ENCODE data around the gene COX6A1.
"Not testable (repeated sequence)": the region's sequence is repeated elsewhere in the genome, so short reads cannot be mapped to it uniquely, and the experiment has no call there.

Gene COX6A1

DNA sequence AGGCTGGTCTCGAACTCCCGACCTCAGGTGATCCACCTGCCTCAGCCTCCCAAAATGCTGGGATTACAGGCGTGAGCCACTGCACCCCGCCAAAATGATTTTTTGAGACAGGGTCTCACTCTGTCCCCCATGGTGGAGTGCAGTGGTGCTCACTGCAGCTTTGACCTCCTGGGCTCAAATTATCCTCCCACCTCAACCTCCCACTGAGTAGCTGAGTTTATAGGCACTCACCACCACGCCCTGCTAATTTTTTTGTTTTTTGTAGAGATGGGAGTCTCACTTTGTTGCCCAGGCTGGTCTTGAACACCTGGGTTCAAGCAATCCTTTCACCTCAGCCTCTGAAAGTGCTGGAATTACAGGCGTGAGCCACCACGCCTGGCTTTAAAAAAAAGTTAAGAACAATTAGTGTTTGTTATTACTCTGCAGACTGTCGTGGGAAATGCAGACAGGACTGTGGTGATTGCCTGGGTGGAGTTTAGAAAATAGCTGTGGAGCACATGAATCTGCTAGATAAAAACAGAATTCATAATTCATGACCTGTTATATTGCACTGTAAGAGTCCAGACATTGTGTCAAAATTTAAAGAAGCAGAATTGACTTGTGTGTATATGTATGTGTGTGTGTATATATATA lies 9.2 kb upstream of the COX6A1 start:
- DNase-seq = no peak

DNA sequence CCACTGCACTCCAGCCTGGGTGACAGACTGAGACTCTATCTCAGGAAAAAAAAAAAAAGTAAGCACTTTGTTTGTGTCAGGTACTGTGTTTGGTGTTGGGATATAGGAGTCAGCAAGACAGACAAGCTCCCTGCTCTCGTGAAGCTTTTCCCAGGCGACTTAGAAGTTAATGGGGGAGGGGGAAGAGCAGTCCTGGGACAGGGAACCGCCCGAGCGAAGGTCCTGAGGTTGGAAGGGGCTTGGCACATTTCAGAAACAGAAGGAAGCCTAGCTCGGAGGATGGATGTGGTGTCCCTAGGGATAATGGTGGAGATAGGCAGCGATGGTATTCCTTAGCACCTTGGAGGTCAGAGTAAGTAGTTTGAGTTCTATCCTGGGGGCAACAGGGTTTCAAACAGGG lies 8.5 kb upstream of the COX6A1 start:
- DNase-seq = no peak

DNA sequence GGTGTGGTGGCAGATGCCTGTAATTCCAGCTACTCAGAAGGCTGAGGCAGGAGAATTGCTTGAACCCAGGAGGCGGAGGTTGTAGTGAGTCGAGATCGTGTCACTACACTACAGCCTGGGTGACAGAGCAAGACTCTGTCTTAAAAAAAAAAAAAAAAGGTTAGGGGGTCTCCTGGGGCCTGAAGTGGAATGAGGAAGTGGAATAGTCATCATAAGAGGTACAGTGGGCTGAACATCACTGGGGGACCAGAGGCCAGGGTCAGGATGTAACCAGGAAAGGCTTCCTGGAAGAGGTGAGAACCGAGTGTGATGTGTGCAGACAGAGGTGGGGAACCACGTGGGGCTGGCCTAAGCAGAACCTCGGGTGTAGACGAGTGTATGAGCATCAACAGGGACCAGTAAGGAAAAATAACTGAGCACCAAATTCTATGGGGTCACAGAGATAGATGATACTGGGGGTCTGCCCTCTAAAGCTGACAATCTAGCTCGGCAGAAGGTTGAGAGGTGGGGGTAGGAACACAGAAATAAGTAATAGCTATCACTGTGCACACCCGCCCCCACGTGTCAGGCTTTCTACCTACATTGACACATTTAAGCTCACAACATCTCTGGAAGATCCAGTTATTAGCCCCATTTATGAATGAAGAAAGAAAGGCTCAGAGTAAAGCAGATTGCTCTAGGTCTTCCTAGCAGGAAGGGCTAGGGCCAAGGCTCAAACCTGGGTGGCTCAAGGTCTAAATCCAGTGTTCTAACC lies 5.0 kb upstream of the COX6A1 start:
- DNase-seq = no peak

DNA sequence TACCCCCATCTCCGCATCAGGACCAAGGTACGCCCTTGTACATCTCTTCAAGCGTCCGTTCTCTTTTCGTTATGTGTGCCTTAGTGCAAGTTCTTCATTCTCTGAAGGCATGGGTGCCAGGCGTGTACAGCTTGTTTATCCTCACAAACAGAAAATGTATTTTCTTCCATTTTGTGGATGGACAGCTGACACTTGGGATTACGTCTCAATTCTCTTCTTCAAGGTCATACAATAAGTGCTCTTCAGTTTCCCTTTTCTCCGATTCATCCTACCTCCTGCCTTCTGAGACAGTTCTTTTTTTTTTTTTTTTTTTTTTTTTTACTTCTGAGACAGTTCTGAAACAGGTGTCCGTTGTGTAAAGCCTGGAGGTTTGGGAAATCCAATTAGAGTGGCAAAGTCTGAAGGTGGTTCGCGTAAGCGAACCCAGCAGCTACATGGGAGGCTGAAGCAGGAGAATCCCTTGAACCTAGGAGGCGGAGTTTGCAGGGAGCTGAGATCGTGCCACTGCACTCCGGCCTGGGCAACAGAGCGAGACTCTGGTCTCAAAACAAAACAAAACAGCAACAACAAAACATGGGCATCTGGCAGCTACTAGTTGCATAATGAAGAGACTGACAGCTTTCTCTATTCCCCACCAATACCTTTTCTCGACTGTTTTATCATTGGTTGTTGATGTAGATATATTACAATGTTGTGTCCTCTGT lies 734 bp downstream of the COX6A1 start:
- DNase-seq = no peak

DNA sequence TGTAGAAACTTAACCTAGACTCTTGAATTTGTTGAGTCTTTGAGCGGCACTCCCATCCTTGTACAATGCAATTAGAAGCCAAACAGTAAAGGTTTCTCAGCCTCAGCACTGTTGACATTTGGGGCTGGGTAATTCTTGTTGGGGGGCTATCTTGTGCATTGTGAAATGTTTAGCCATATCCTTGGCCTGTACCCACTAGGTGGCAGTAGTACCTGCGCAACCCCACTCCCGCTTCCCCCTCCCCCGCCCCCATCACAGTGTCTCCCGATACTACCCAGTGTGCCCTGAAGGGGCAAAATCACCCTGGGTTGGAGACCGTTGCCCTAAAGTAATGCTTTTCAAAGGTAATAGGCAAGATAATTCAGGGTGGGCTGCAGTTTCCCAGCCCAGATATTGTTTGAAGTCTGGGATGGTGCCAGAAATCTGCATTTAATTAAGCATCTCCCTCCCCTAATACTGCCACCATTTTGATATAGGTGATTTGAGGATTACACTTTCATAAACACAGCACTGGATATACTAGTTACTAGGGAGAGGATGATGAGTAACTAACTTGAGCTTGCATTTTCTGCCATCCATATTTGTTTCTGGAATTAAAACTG lies 1.8 kb downstream of the COX6A1 start:
- peak; percentile 29 for DNase-seq

DNA sequence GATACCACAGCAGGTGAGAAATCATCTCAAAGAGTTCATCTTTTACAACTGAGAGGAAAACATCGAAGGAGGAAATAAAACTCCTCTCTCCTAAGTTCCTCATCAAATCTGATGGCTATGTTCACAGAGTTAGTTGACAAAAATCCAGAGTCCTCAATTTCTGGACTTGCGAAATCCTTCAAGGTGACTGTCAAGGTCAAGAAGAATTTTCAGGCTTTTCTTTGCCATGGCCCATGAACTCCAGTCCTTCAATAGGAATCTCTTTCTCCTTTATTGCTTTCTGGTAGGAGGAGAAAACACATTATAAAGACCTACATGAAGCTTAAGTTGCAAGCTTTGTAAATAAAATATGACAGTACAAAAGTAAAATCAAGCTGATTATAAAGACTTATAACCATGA lies 6.8 kb downstream of the COX6A1 start:
- no peak for DNase-seq

DNA sequence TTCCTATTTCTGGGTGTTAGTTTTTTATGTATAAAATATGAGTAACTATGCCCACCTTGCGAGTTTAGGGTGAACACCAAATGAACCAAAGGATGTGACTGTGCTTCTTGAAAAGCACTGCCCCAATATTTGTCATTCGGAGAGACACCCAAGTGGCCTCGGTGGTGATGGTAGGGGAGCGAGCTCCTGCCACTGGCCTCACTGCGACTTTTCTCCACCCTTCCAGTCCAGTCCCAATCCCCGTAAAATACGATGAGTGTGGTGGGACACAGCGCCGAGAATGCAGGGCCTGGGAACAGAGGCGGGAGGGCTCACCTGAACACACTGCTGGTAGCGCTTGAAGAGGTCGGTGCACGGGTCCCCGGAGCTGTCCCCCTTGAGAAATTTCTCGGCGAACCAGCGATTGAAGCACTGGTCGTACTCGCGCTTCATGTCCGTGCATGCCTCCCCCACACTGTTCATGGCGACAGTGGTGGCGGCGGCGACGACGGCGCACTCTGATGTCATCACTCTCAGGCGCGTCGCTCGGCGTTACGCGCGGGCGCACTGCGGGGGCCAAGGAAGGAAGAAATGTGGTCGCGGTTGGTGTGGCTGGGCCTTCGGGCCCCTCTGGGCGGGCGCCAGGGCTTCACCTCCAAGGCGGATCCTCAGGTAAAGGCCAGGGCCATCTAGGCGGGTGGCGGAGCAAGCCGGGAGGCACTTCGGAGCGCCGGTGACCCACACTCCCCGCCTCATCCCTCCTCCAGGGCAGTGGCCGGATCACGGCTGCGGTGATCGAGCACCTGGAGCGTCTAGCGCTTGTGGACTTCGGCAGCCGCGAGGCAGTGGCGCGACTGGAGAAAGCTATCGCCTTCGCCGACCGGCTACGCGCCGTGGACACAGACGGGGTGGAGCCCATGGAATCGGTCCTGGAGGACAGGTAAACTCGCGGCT lies 8.3 kb downstream of the COX6A1 start, which contains the start of the genes GATC and TRIAP1:
Gene GATC, plus strand, starts transcription at position 534 of the 933 bp plus-strand sequence. Its CDS starts 37 bp downstream, at position 571.
Gene TRIAP1, minus strand, starts transcription at position 474 of the 933 bp plus-strand sequence. Its CDS starts 12 bp downstream, at position 462.
- peak; percentile 77 for DNase-seq

DNA sequence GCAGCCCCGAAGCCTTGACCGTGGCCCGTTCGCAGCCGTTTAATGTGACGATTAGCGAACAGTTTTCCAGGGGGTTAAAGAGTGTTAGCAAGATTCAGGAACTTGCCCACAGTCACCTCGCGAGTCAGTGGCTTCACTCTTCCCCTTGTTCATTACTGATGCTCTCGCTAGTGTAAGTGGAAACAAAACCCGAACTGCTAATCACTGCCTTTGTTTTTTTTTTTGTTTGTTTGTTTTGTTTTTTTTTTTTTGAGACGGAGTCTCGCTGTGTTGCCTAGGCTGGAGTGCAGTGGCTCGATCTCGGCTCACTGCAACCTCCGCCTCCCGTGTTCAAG lies 8.9 kb downstream of the COX6A1 start:
- DNase-seq = not testable (repeated sequence)

DNA sequence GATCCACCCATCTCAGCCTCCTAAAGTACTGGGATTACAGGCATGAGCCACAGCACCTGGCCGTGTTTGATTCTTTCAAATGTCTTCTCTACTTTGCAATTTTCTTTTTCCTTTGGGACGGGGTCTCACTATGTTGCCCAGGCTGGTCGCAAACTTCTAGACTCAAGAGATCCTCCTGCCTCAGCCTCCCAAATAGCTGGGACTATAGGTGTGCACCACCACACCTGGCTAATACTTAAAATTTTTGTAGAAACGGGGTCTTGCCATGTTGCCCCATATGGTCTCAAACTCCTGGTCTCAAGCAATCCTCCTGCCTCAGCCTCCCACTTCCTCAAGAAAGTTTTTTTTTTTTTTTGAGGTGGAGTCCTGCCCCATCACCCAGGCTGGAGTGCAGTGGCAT lies 10.1 kb downstream of the COX6A1 start:
- DNase-seq = no peak

DNA sequence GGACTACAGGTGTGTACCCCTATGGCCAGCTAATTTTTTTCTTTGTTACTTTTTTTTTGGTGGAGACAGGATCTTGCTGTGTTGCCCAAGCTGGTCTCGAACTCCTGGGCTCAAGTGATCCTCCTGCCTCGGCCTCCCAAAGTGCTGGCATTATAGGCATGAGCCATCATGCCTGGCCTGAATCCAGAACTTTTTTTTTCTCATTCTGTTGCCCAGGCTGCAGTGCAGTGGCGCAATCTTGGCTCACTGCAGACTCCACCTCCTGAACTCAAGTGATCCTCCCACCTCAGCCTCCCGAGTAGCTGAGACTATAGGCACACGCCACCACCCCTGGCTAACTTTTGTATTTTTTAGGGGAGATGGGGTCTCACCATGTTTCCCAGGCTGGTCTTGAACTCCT lies 14.6 kb downstream of the COX6A1 start:
- not testable (repeated sequence) for DNase-seq

DNA sequence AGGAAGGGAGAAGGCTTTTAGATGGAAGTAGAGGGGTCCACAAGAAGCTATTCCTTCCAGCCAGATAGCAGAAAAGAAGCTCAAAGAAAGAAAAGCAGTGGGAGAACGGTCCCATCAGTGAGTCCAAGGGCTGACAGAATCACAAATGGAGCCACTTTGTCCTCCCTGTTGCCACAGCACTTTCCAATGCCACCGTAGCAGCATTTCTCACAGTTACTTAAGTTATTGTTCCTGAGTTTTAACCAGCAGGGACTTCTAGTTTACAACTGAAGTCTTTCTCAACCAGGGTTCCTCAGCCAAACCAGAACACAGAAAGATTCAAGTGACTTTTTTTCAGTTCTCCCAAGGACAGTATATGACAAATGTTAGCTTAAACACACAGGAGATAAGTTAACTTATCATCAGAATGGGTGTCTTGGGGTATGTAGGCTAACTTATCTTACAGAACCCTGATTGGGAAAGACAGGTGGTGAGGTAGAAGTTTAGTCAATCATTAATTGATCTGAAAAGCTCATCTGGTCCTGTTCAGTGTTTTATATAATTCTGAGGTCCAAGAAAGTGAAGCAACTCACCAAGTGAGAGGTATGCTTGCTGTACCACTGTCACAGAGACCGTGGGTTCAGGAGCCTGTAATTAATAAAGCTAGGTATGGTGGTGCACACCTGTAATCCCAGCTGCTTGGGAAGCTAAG lies 15.3 kb downstream of the COX6A1 start:
- DNase-seq = no peak

DNA sequence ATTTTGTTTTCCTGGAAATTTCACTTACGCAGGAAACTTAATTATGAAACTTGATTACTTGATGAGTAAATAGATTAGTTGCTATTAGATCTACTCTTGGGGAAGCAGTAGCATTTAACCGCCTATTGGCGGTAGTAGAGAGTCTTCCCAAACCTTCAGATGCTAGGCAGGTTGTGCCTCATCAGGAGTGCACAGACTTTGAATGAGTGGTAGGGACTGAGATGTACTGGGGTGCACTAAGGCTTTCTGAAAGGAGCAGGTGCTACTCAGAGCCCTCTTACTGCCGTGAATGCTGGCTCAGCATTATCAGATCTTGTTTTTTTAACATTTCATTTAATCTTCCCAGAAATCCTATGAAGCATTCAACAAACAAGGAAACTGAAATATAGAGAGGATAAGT lies 16.1 kb downstream of the COX6A1 start:
- no peak for DNase-seq

DNA sequence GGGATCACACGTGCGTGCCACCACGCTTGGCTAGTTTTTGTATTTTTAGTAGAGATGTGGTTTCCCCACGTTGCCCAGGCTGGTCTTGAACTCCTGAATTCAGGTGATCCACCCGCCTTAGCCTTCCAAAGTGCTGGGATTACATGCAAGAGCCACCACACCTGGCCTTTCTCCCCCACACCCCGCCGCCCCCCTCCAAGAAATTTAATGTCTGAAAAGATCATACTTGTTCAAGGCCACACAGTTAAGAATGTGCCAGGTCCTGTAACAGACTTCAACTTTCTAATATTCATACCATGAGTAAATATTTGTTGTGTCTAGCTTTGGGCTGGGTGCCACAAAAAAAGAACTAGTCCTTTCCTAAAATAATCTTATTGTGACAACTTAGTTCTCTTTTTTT lies 17.4 kb downstream of the COX6A1 start:
- DNase-seq = no peak

DNA sequence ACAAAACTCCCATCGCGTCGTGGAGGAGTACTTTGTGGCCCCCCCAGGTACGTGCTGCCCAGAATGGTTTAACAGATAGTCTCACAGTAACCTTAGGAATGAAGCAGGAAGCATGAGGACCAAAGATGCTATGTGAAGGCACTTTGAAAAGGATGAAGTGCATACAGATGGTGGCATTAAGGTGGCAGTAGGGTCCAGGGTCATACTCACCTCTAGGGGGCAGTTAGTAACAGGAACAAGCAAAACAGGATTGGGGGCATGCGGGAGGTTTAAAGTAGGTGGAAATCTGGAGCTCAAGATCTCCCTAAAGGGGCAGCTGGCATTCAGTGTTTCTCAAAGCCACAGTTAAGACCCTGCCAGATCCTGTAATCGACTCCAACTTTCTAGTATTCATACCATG lies 19.2 kb downstream of the COX6A1 start:
- DNase-seq = no peak

DNA sequence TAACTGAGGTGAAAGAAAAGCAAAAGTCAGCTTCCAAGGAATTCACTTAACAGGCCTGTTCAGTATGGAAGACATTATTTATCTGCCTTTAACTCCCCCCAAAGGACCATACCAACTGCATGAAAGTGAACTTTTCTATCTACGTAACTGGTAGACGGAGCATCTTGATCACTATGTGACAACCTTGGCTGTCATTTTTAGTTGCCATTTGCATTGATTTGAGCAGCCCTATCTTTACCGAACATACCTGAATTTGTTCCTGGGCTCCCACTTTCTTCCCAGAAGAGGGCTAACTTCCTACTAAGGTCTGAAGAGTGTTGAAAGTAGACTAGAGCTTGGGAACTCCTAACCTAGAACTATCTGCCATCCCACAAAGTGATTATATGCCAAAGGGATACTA lies 22.2 kb downstream of the COX6A1 start:
- no peak for DNase-seq

DNA sequence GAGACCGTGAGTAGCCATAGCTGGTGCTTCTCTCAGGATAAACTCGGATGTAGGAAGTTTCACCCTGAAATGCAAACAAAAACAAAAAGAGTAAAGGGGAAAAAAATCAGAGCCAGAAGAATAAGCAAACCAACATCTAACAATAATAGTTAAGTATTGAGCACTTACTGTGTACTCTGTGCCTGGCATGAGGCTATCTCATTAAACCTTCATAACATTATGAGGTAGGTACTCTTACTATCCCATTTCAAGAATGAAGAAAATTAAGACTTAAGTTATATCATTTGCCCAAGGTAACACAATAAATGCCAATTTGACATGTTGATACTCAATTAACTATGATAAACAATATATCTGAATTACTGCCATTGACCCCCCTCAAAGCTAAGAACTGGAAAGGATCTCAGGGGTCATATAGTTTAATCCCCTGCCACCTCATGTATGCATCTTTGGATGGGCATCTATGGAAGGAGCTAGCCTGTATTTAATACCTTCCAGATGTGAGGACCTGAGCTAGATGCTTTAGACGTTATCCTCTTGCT lies 24.3 kb downstream of the COX6A1 start:
- DNase-seq = no peak

DNA sequence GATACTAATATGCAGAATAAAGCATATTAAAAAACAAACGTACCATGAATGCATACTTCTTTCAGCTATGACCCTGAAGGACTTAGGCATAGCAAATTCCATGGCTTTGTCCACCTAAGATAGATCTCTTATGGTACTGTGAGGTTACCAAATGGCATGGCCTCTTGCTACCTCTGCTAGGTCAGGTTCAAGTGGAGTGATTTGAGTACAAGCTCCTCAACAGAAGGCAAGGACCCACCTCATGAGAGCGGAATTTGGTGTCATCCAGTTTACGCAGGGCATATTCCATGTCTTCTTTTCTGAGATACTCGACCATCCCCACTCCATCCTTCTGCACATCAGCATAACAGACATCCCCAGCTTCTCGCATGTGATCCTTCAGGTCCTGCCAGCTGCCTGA lies 25.8 kb downstream of the COX6A1 start:
- DNase-seq = no peak

DNA sequence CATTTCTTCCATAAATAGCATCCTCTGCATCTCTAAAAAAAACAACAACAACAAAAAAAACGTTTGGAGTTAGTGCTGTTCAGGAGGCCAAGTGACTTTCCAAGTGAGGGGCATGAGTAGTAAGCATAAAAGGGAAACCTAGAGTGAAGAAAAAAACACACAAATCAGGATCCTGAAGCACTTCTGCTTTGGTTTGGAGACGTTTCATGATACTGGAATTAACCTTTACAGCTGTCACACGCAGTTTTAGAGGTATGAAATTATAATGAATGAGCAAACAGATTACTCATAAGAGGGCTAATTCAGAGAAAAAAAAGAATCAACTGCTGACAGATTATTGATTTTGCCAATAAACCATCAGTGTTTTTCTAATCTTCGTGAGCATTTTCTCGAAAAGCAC lies 27.8 kb downstream of the COX6A1 start:
- DNase-seq = no peak

DNA sequence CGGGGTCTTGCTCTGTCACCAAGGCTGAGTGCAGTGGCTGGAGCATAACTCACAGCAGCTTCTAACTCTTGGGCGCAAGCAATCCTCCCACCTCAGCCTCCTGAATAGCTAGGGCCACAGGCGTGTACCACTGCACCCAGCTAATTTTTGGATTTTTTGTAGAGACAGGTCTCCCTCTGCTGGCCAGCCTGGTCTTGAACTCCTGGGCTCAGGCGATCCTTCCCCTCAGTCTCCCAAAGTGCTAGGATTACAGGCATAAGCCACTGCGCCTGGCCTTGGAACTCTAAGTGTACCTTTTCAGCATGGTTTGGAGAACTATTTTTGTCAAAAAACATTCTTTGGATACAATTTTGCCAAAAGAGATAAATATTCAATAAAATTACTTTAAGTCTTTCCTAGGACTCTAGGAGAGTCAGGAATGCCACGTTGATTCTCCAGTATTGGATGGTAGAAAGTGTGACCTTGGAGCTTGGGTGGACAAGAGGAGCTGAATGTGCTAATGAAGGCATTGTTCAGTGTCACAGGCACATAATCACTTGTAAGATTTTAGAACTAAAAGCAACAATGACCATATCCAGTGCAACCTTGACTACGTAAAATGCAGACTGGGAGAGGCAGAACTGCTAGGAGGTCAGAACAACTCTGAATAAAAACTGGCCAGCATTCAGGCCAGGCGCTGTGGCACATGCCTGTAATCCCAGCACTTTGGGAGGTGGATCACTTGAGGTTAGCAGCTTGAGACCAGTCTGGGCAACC lies 28.8 kb downstream of the COX6A1 start:
- DNase-seq = no peak

DNA sequence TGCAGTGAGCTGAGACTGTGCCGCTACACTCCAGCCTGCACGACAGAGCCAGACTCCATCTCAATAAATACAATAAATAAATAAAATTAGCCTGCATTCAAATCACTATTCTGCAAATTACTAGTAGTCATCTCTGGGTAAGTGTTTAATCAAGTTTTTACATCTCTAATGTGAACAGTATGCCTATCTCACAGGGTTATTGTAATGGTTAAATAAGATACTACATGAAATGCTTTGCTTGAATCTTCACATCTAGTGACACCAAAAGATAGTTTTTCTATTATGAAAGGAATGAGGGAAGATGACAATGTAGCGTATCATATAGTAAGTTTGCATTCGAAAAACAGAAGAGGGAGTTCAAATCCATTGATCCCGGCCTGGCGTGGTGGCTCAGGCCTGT lies 29.5 kb downstream of the COX6A1 start:
- DNase-seq = no peak

DNA sequence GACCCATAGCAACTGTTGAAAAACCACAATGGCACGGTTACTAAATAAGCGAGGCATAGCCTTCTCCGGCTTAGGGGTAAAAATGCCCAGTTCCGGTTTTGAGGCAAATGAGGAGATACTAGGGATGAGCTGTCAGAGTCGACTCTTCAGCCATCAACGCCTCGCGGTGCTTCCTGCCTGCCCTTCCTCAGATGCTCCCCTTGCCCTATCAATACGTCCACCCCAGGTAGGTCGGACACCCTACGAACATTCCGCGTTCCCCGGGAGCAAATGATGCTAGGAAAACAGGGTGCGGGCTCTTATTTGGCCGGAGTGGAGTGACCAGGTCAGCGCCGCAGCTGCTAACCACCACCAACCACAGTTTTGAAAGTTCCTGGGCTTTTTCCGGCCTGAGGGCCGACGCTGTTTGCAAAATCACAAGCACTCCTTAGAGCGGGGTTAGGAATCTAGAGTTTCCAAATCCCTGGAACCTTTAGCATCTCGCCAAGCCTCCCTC lies 30.5 kb downstream of the COX6A1 start:
- no peak for DNase-seq

Measured in GDM1 (cell line).